Endothelial cell of umbilical vein (primary cell): ENCODE data around the gene ERICH3. TPM values are rescaled to one million over a fixed set of nuclear protein-coding genes. Genes with fewer than 3 reads are reported as not detected.

Experiments
- BruUV-seq: library from RNA; stranded (reverse); fragments of 400-500 nt; replicated peaks from 2 replicates; lab custom pipeline; 2021; lab: Mats Ljungman, UMichigan
- CTCF ChIA-PET: fragments of 300-600, 350-600 bp; sonication (Branson Sonifier 250); formaldehyde crosslinking; loops from one replicate; lab custom pipeline; 2021; ENCODE audit warnings: antibody characterized with exemption, inconsistent platforms; lab: Charles Lee
- POLR2A ChIA-PET: fragments of 300-600, 350-600 bp; sonication (Branson Sonifier 250); formaldehyde crosslinking; loops from one replicate; lab custom pipeline; 2021; ENCODE audit warnings: antibody characterized with exemption, inconsistent platforms; lab: Charles Lee
- DNase-seq: peaks from one replicate; pipeline ENCODE4 v3.0.0-alpha.2; 2011; ENCODE audit warnings: low read depth, low spot score
- FAIRE-seq: peaks from 2 replicates; lab custom pipeline; 2011; peaks lifted over from hg19 to GRCh38; lab: Jason Lieb, UNC
- H2AFZ ChIP-seq: 2 replicates; pipeline ENCODE4 v1.6.0; 2012; ENCODE audit warnings: low read depth, low read length, control low read depth, inconsistent platforms
- H3K27ac ChIP-seq: 2 replicates; pipeline ENCODE4 v1.5.1; 2011; ENCODE audit warnings: low read depth, mild to moderate bottlenecking, control low read depth, low read length, moderate library complexity; ENCODE audit not compliant: insufficient read depth
- H3K27me3 ChIP-seq, 2 experiments: 2 replicates each; pipeline versions ENCODE4 v1.6.0 to v1.6.1; 2011; ENCODE audit warnings: low read length in 2 of 2, mixed read lengths in 1 of 2; ENCODE audit not compliant: control insufficient read depth in 2 of 2, insufficient read depth in 2 of 2
- H3K36me3 ChIP-seq, 2 experiments: 2 replicates in 1 of 2; 3 replicates in 1 of 2; pipeline ENCODE4 v1.5.1; 2011; ENCODE audit warnings: low read length in 2 of 2, mild to moderate bottlenecking in 1 of 2, moderate library complexity in 1 of 2; ENCODE audit not compliant: control insufficient read depth in 2 of 2, insufficient read depth in 2 of 2; ENCODE audit errors: extremely low read depth in 1 of 2
- H3K4me1 ChIP-seq: 3 replicates; pipeline ENCODE4 v1.5.1; 2011; ENCODE audit warnings: mild to moderate bottlenecking, low read length; ENCODE audit not compliant: control insufficient read depth, insufficient read depth; ENCODE audit errors: extremely low read depth
- H3K4me2 ChIP-seq: 2 replicates; pipeline ENCODE4 v1.6.1; 2011; ENCODE audit warnings: low read length, control low read depth, mixed read lengths; ENCODE audit not compliant: insufficient read depth
- H3K4me3 ChIP-seq, 3 experiments: fragments of 200-600 bp in 1 of 3; sonication (generic), shearing (Covaris generic) in 1 of 3; replicated peaks in 1 of 3; 2 replicates each; pipeline ENCODE4 v1.5.1; 2011 to 2016; ENCODE audit warnings: control low read depth in 3 of 3, low read length in 3 of 3, mild to moderate bottlenecking in 2 of 3, inconsistent platforms in 1 of 3, low read depth in 1 of 3, moderate library complexity in 1 of 3; ENCODE audit not compliant: insufficient read depth in 1 of 3
- H3K79me2 ChIP-seq: 2 replicates; pipeline ENCODE4 v1.6.0; 2012; ENCODE audit warnings: low read length, inconsistent platforms; ENCODE audit not compliant: control insufficient read depth, insufficient read depth
- H3K9ac ChIP-seq: replicated peaks from 2 replicates; pipeline ENCODE3; 2011; ENCODE audit warnings: low read length, control low read depth; ENCODE audit not compliant: insufficient read depth; ENCODE audit errors: extremely low read depth
- H3K9me1 ChIP-seq: replicated peaks from 3 replicates; pipeline ENCODE4 v1.6.0; 2011; ENCODE audit warnings: mild to moderate bottlenecking, low read length; ENCODE audit not compliant: control insufficient read depth, insufficient read depth; ENCODE audit errors: extremely low read depth
- H3K9me3 ChIP-seq: replicated peaks from 2 replicates; pipeline ENCODE4 v1.5.1; 2012; ENCODE audit warnings: low read length, inconsistent platforms; ENCODE audit not compliant: control insufficient read depth, insufficient read depth
- H4K20me1 ChIP-seq: replicated peaks from 2 replicates; pipeline ENCODE3; 2011; ENCODE audit warnings: mild to moderate bottlenecking, low read length; ENCODE audit not compliant: control insufficient read depth, insufficient read depth; ENCODE audit errors: extremely low read depth
- CTCF ChIP-seq, 2 donors: IDR thresholded peaks; 1 replicate in 1 of 2; 2 replicates in 1 of 2; pipeline ENCODE4 v1.5.1; 2011; ENCODE audit warnings: low read length in 2 of 2, mild to moderate bottlenecking in 2 of 2, moderate library complexity in 2 of 2, control low read depth in 1 of 2, inconsistent platforms in 1 of 2, low read depth in 1 of 2; ENCODE audit not compliant: insufficient read depth in 1 of 2; ENCODE audit errors: extremely low read depth in 1 of 2
- EZH2 ChIP-seq: IDR thresholded peaks from 2 replicates; pipeline ENCODE4 v1.6.1; 2012; ENCODE audit warnings: borderline replicate concordance, low read depth, mild to moderate bottlenecking, moderate library complexity, low read length, inconsistent platforms; ENCODE audit not compliant: severe bottlenecking
- FOS ChIP-seq: IDR thresholded peaks from 2 replicates; pipeline ENCODE4 v1.6.1; 2011; ENCODE audit warnings: mild to moderate bottlenecking, low read length, moderate library complexity, borderline replicate concordance; ENCODE audit not compliant: insufficient read depth
- GATA2 ChIP-seq: IDR thresholded peaks from 2 replicates; pipeline ENCODE4 v1.7.0; 2011; ENCODE audit warnings: low read depth, mild to moderate bottlenecking, moderate library complexity, mixed read lengths, low read length; ENCODE audit not compliant: insufficient read length, insufficient read depth
- JUN ChIP-seq: IDR thresholded peaks from 2 replicates; pipeline ENCODE4 v1.6.1; 2011; ENCODE audit warnings: borderline replicate concordance, low read depth; ENCODE audit not compliant: insufficient read length, insufficient read depth
- MAX ChIP-seq: IDR thresholded peaks from 2 replicates; pipeline ENCODE4 v1.6.1; 2011; ENCODE audit not compliant: insufficient read depth, insufficient read length
- MYC ChIP-seq: IDR thresholded peaks from one replicate; pipeline ENCODE4 v1.6.1; 2011; ENCODE audit warnings: mild to moderate bottlenecking, low read depth, low read length
- POLR2A ChIP-seq: IDR thresholded peaks from 2 replicates; pipeline ENCODE4 v1.6.1; 2012; ENCODE audit warnings: low read depth, mild to moderate bottlenecking, control low read depth, low read length
- POLR2AphosphoS5 ChIP-seq: IDR thresholded peaks from 2 replicates; pipeline ENCODE4 v1.6.1; 2012; ENCODE audit warnings: low read depth, mild to moderate bottlenecking, control low read depth, low read length, moderate library complexity; ENCODE audit not compliant: insufficient read depth
- dilution Hi-C: fragments of 300-500 bp; cut with MboI; formaldehyde crosslinking; loops from one replicate; pipeline ENCODE4 v1.15.0; 2019; ENCODE audit warnings: low sequenced_read_pairs; ENCODE audit not compliant: extremely low pct_ligation_motif_present
- intact Hi-C: fragments of 100-400 bp; cut with micrococcal nuclease; formaldehyde crosslinking; loops from one replicate; pipeline ENCODE4 v1.10.0; 2022
- polyA plus RNA-seq, 4 experiments: library from polyadenylated mRNA; depleted of rRNA in 3 of 4; stranded (reverse) in 3 of 4; unstranded in 1 of 4; fragments of >200 nt; gene quantifications; 2 replicates each; pipeline versions ENCODE4 v1.2.1 to v1.2.3, GENCODE V29; 2011 to 2012; ENCODE audit warnings: missing spikeins in 1 of 4
- total RNA-seq: library from RNA; stranded (reverse); gene quantifications from 2 replicates; pipeline ENCODE4 v1.2.3, GENCODE V29; 2021

The ERICH3 gene
- total and polyA plus RNA-seq, 2 donors (not counting 3 experiments of a cell fraction or from before 2014, with no cell fraction given) = not detected

GRCh38 chr1:74684301-74684700 is 10.7 kb upstream of the ERICH3 start:
- intact Hi-C loops = loop anchor here (10.0 kb wide), 1 partner anchor 1010 kb away; no protein-coding TSS in a partner anchor
- DNase-seq = no peak

GRCh38 chr1:74683656-74684055 is 10.1 kb upstream of the ERICH3 start:
- Histone ChIP-seq H3K27me3 (peaks cover 2 to 5% of the 10 kb centered on the region in 2 experiments), H3K9ac (no peak overlapping the region), H3K79me2 (no peaks in the 10 kb centered on the region), H2AFZ (no peak overlapping the region), H3K9me3 (no peaks in the 10 kb centered on the region), H3K9me1 (no peaks in the 10 kb centered on the region), H3K27ac (no peak overlapping the region), H3K4me1 (no peaks in the 10 kb centered on the region), H4K20me1 (no peaks in the 10 kb centered on the region), H3K4me3 (no peak overlapping the region), H3K36me3 (no peaks in the 10 kb centered on the region), H3K4me2 (no peak overlapping the region)
- no TSS peak for BruUV-seq
- FAIRE-seq (no peak), DNase-seq (no peak)
- TF ChIP-seq POLR2A = no peak
- TF ChIP-seq FOS = no peak
- no peak for TF ChIP-seq MAX
- TF ChIP-seq EZH2 = no peak
- no peak for TF ChIP-seq POLR2AphosphoS5
- TF ChIP-seq JUN = no peak
- no peak for TF ChIP-seq MYC
- no peak for TF ChIP-seq GATA2
- TF ChIP-seq CTCF (IDR thresholded peaks at IDR 0.05; ENCODE audit: extremely low read depth in 1 of 2, insufficient read depth in 1 of 2, low read depth in 1 of 2, low read length in 2 of 2) = no peak
- intact Hi-C loops (loop anchor here (10.0 kb wide), 1 partner anchor 1009 kb away; no protein-coding TSS in a partner anchor), dilution Hi-C loops (no loop called here)
- ChIA-PET CTCF (no interaction called here), POLR2A (no interaction called here)

More at GRCh38 chr1:74684301-74684700, 10.7 kb upstream of the ERICH3 start:
- Histone ChIP-seq H3K4me1 (no peaks in the 10 kb centered on the region), H3K79me2 (no peaks in the 10 kb centered on the region), H2AFZ (no peak overlapping the region), H3K27me3 (peaks cover 2 to 5% of the 10 kb centered on the region in 2 experiments), H3K9ac (no peak overlapping the region), H3K9me3 (no peaks in the 10 kb centered on the region), H3K9me1 (no peaks in the 10 kb centered on the region), H3K4me3 (no peak overlapping the region), H3K36me3 (no peaks in the 10 kb centered on the region), H3K4me2 (no peak overlapping the region), H3K27ac (no peak overlapping the region), H4K20me1 (no peaks in the 10 kb centered on the region)
- ChIA-PET CTCF (no interaction called here), POLR2A (no interaction called here)
- TF ChIP-seq GATA2 = no peak
- no TSS peak for BruUV-seq
- dilution Hi-C loops = no loop called here
- FAIRE-seq = no peak
